ENCODE measurements around the gene SPNS1.

SPNS1 gene

GRCh38 chr16:29028457-29029167 is 54.0 kb downstream of the SPNS1 start:
- no peak for DNase-seq (ENCODE audit: extremely low read depth, low read depth)
- TF ChIP-seq, protein P1, sequence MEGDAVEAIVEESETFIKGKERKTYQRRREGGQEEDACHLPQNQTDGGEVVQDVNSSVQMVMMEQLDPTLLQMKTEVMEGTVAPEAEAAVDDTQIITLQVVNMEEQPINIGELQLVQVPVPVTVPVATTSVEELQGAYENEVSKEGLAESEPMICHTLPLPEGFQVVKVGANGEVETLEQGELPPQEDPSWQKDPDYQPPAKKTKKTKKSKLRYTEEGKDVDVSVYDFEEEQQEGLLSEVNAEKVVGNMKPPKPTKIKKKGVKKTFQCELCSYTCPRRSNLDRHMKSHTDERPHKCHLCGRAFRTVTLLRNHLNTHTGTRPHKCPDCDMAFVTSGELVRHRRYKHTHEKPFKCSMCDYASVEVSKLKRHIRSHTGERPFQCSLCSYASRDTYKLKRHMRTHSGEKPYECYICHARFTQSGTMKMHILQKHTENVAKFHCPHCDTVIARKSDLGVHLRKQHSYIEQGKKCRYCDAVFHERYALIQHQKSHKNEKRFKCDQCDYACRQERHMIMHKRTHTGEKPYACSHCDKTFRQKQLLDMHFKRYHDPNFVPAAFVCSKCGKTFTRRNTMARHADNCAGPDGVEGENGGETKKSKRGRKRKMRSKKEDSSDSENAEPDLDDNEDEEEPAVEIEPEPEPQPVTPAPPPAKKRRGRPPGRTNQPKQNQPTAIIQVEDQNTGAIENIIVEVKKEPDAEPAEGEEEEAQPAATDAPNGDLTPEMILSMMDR (IDR thresholded peaks at IDR 0.05; ENCODE audit: low read depth, low read length), result no peak

- TF ChIP-seq, protein P1 (IDR thresholded peaks at IDR 0.05; ENCODE audit: low read depth, low read length), result no peak
- DNase-seq (ENCODE audit: extremely low read depth, low read depth), result peak; percentile 50
Measured at GRCh38 chr16:29029168-29029994, 54.8 kb downstream of the SPNS1 start.

DNA sequence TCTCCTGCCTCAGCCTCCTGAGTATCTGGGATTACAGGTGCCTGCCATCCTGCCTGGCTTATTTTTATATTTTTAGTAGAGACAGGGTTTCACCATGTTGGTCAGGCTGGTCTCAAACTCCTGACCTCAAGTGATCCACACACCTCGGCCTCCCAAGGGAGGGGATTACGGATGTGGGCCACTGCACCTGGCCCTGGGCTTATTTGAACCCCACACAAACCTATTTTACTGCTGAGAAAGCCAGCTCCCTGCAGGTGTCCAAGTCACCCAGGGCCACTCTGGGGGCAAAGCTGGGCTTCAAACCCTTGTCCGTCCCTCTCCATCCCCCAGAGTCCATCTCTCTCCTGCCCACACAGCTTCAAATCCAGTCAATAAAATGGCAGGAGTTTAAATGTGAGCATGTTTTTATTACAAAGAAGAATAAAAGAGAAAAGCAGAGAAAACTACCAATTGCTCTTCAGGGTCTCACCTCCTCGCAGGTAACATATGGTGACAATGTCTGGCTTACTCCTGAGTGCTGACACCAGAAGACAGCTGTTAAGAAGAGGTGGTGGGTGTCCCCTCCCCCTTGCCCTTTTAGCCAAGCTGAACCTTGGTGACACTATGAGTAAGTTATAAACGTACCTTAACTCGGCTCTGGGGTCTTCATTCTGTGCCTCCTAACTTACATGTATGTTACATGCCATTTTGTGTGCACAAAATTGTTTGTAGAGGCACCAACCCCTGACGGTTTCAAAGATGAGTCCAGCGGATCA is 55.7 kb downstream of the SPNS1 start:
- TF ChIP-seq, protein P1 (IDR thresholded peaks at IDR 0.05; ENCODE audit: low read depth, low read length), result no peak
- no peak for DNase-seq (ENCODE audit: extremely low read depth, low read depth)
